PC-9 (cell line): ENCODE results near the gene YAP1. TPM values are rescaled to one million over a fixed set of nuclear protein-coding genes. Genes with fewer than 3 reads are reported as not detected.
A peak's percentile ranks its signal among the peaks of the same experiment; 100 is the strongest.

Source experiments
- BruUV-seq: library from RNA; stranded (reverse); fragments of 400-500 nt; replicated peaks from 2 replicates; lab custom pipeline; 2021; lab: Mats Ljungman, UMichigan
- CTCF ChIA-PET: fragments of 300-600 bp; sonication (Branson Sonifier 250); formaldehyde crosslinking; loops from one replicate; lab custom pipeline; 2022; ENCODE audit warnings: antibody characterized with exemption; lab: Charles Lee
- POLR2A ChIA-PET: fragments of 300-600 bp; sonication (Branson Sonifier 250); formaldehyde crosslinking; loops from one replicate; lab custom pipeline; 2022; ENCODE audit warnings: antibody characterized with exemption; ENCODE audit not compliant: unreplicated experiment; lab: Charles Lee
- DNase-seq, 2 experiments: peaks; one replicate each; pipeline versions ENCODE4 v3.0.0 to v3.0.0-alpha.2; 2015 to 2022; ENCODE audit warnings: mixed read lengths in 1 of 2
- H2AFZ ChIP-seq: fragments of 200-600 bp; sonication (generic); 2 replicates; pipeline ENCODE4 v1.8.1; 2017; ENCODE audit warnings: antibody characterized with exemption
- H3F3A ChIP-seq: fragments of 200-600 bp; sonication (generic); 2 replicates; pipeline ENCODE4 v1.8.1; 2017; ENCODE audit warnings: antibody characterized with exemption, mild to moderate bottlenecking, low read depth; ENCODE audit not compliant: insufficient read depth
- H3K27ac ChIP-seq: fragments of 200-600 bp; sonication (generic); 2 replicates; pipeline ENCODE4 v1.6.1; 2016; ENCODE audit warnings: mixed run types
- H3K27me3 ChIP-seq: fragments of 200-600 bp; sonication (generic); 2 replicates; pipeline ENCODE4 v1.6.1; 2016; ENCODE audit warnings: low read depth, mixed run types; ENCODE audit not compliant: insufficient read depth
- H3K36me3 ChIP-seq: fragments of 200-600 bp; sonication (generic); 2 replicates; pipeline ENCODE4 v1.6.1; 2016; ENCODE audit warnings: low read depth, mixed run types
- H3K4me1 ChIP-seq: fragments of 200-600 bp; sonication (generic); replicated peaks from 2 replicates; pipeline ENCODE4 v1.6.1; 2016; ENCODE audit warnings: mixed run types; ENCODE audit not compliant: insufficient read depth
- H3K4me2 ChIP-seq: fragments of 200-600 bp; sonication (generic); 2 replicates; pipeline ENCODE4 v1.6.1; 2017; ENCODE audit warnings: mixed run types
- H3K4me3 ChIP-seq: fragments of 200-600 bp; sonication (generic); 2 replicates; pipeline ENCODE4 v1.6.1; 2016; ENCODE audit warnings: mixed run types
- H3K79me2 ChIP-seq: fragments of 200-600 bp; sonication (generic); 2 replicates; pipeline ENCODE4 v1.6.1; 2017; ENCODE audit warnings: low read depth, mixed run types
- H3K9me2 ChIP-seq: fragments of 200-600 bp; sonication (generic); 2 replicates; pipeline ENCODE4 v1.8.1; 2017; ENCODE audit warnings: mild to moderate bottlenecking; ENCODE audit not compliant: insufficient read depth
- H3K9me3 ChIP-seq: fragments of 200-600 bp; sonication (generic); 2 replicates; pipeline ENCODE4 v1.8.1; 2016; ENCODE audit warnings: low read depth; ENCODE audit not compliant: insufficient read depth
- H4K20me1 ChIP-seq: fragments of 200-600 bp; sonication (generic); 2 replicates; pipeline ENCODE4 v1.8.1; 2017; ENCODE audit not compliant: insufficient read depth
- EZH2 ChIP-seq: fragments of 200-600 bp; sonication (generic); IDR thresholded peaks from 2 replicates; pipeline ENCODE4 v1.8.0; 2017; ENCODE audit warnings: antibody characterized with exemption, low read depth
- intact Hi-C: fragments of 100-400 bp; cut with micrococcal nuclease; formaldehyde crosslinking; loops from one replicate; pipeline ENCODE4 v1.10.0; 2022; ENCODE audit not compliant: unreplicated experiment
- total RNA-seq: library from RNA; stranded (reverse); gene quantifications from 2 replicates; pipeline ENCODE4 v1.2.3, GENCODE V29; 2021
- TF ChIP-seq, protein P1 (sequence below): fragments of 200-600 bp; sonication (generic); conservative IDR thresholded peaks from 2 replicates; pipeline ENCODE4 v1.6.1; 2017; ENCODE audit warnings: mixed run types, antibody characterized with exemption, mild to moderate bottlenecking, moderate library complexity

Gene YAP1
- total RNA-seq, 1 experiment from 2014 or later: 111 TPM

DNA sequence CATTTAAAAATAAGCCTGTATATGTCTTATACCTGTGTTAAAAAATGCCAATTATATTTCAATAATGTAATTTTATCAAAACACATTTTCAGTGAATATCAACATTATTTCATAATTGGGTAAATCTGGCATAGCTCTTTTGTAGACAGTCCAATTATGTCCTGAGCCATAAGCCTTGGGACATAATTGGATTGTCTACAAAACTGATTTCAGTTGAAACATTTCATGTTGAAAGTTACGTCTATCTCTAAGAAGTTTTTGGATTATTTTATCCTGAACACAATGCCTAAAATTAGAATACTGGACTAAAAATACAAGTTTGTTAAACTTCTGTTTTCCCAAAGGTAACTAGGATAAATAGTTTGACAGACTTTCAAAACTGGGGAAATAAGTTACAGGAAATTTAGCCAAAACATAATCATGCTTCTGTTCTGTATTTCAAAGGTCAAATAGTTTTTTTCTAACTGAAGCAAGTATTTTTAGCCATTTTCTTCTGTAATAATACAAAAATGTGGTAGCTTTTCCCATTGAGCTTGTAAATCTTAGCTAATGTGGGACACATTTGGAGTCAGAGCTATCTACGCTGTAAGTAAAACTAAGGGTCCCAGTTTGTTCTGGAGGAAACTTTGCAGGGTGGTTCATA lies 106.3 kb downstream of the YAP1 start:
- Histone ChIP-seq H3F3A (peaks cover 5% of the 10 kb centered on the region; the same call in 1 of the 2 replicates), H3K9me2 (no peaks in the 10 kb centered on the region), H3K4me3 (no peak overlapping the region), H3K4me1 (no peaks in the 10 kb centered on the region), H3K36me3 (peaks cover 63% of the 10 kb centered on the region), H3K9me3 (no peaks in the 10 kb centered on the region), H3K4me2 (no peak overlapping the region), H3K27ac (no peak overlapping the region), H3K79me2 (peaks cover 17% of the 10 kb centered on the region; the same call in 1 of the 2 replicates), H4K20me1 (no peaks in the 10 kb centered on the region; the same call in 1 of the 2 replicates), H2AFZ (no peak overlapping the region), H3K27me3 (no peaks in the 10 kb centered on the region)
- CTCF ChIA-PET: no interaction called here
- DNase-seq: no peak
- POLR2A ChIA-PET: no interaction called here
- no TSS peak for BruUV-seq
- TF ChIP-seq, protein P1, sequence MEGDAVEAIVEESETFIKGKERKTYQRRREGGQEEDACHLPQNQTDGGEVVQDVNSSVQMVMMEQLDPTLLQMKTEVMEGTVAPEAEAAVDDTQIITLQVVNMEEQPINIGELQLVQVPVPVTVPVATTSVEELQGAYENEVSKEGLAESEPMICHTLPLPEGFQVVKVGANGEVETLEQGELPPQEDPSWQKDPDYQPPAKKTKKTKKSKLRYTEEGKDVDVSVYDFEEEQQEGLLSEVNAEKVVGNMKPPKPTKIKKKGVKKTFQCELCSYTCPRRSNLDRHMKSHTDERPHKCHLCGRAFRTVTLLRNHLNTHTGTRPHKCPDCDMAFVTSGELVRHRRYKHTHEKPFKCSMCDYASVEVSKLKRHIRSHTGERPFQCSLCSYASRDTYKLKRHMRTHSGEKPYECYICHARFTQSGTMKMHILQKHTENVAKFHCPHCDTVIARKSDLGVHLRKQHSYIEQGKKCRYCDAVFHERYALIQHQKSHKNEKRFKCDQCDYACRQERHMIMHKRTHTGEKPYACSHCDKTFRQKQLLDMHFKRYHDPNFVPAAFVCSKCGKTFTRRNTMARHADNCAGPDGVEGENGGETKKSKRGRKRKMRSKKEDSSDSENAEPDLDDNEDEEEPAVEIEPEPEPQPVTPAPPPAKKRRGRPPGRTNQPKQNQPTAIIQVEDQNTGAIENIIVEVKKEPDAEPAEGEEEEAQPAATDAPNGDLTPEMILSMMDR: no peak
- no peak for TF ChIP-seq EZH2
- intact Hi-C loops: no loop called here

DNA sequence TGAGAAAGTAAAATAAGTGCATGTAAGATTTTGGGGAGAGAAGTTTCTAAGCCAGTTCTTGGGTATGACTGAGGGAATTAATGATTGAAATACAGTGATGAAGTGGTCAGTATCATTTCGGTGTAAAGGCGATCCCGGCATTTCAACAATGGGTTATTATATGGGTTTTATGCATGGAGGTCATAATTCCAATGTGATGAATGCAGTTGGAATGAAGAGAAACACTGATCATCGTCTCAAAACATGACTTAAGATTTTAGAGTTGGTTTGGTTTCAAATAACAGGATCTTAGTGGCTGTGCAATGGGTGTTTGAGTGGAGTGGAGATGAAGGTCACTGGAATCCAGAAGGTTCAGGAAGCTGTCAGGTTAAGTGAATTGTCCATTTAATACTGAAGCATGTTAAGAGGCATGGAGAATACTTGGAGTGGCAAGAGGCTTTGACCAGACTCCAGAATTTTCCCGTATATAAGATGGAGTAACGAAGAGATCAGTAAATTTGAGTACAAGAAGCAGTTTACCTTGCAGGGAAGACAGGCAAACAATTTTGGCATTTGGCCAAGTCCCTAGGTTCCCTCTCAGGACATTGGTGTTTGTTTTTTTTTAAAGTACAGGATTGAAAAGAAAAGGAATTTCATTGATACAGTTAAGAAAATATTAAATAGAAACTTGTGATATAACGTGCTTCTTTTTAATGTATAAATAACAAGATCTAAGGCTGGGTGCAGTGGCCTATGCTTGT lies 110.7 kb downstream of the YAP1 start:
- no peak overlapping the region for H3K4me2 ChIP-seq
- no peaks in the 10 kb centered on the region for H3K9me3 ChIP-seq
- intact Hi-C loops: no loop called here
- no peak overlapping the region for H2AFZ ChIP-seq
- H3K4me1 ChIP-seq: peaks cover 19% of the 10 kb centered on the region
- no peaks in the 10 kb centered on the region for H3K27me3 ChIP-seq
- TF ChIP-seq, protein P1: no peak
- TF ChIP-seq EZH2: no peak
- H3K27ac ChIP-seq: no peak overlapping the region
- TSS peak; percentile 4 for BruUV-seq
- peaks cover 23% of the 10 kb centered on the region; the same call in 1 of the 2 replicates for H3K79me2 ChIP-seq
- peak in 1 of 2 experiments; percentile 28 for DNase-seq
- no peak overlapping the region for H3K4me3 ChIP-seq
- H3K36me3 ChIP-seq: peaks cover 69% of the 10 kb centered on the region
- H4K20me1 ChIP-seq: no peaks in the 10 kb centered on the region; the same call in 1 of the 2 replicates
- H3K9me2 ChIP-seq: no peaks in the 10 kb centered on the region
- H3F3A ChIP-seq: peaks cover 31% of the 10 kb centered on the region
- ChIA-PET CTCF (no interaction called here), POLR2A (no interaction called here)

DNA sequence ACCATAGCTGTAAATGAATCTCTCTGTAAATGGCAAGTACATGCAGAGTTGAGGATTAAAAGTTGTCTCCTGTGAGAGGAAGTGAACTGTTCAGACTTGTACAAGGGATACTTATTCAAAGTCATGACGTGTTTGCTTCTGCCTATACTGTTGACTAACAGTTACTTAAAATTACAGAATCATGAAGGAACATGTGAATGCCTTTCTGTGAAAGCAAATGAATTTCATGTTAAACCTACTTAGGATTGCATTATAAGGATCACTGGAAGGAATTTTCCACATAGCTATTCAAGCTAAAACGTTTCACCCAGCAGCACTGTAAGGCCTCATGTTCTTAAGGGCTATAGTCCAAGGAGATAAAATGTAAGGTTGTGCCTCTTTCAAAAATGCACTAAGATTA lies 113.6 kb downstream of the YAP1 start:
- intact Hi-C loops: no loop called here
- no TSS peak for BruUV-seq
- TF ChIP-seq, protein P1: no peak
- TF ChIP-seq EZH2: no peak
- peaks cover 58% of the 10 kb centered on the region; the same call in 1 of the 2 replicates for H3K36me3 ChIP-seq
- CTCF ChIA-PET: no interaction called here
- peaks cover 24% of the 10 kb centered on the region; the same call in 1 of the 2 replicates for H3K79me2 ChIP-seq
- H3K4me2 ChIP-seq: no peak overlapping the region
- DNase-seq: no peak
- POLR2A ChIA-PET: no interaction called here
- H3K4me1 ChIP-seq: peaks cover 39% of the 10 kb centered on the region
- no peak overlapping the region for H3K4me3 ChIP-seq
- no peaks in the 10 kb centered on the region; the same call in 1 of the 2 replicates for H4K20me1 ChIP-seq
- H3K9me2 ChIP-seq: no peaks in the 10 kb centered on the region
- H3F3A ChIP-seq: peaks cover 48% of the 10 kb centered on the region
- no peaks in the 10 kb centered on the region for H3K9me3 ChIP-seq
- no peak overlapping the region for H2AFZ ChIP-seq
- H3K27me3 ChIP-seq: no peaks in the 10 kb centered on the region
- H3K27ac ChIP-seq: 0 out of 2 replicates have a peak overlapping the region, but pooled peaks have one; percentile 24
